K562 (cell line): ENCODE measurements around the gene DENND1A. TPM values are rescaled to one million over a fixed set of nuclear protein-coding genes. Genes with fewer than 3 reads are reported as not detected.

Experiments used
- CTBP1 ChIP-seq: fragments of 450-650 bp; IDR thresholded peaks from 2 replicates; pipeline ENCODE4 v1.6.1; 2016; ENCODE audit warnings: borderline replicate concordance
- EWSR1 ChIP-seq: fragments of 450-650 bp; IDR thresholded peaks from 2 replicates; pipeline ENCODE4 v1.6.1; 2018; ENCODE audit warnings: borderline replicate concordance, mild to moderate bottlenecking, low read depth, moderate library complexity; ENCODE audit not compliant: partially characterized antibody
- FOXK2 ChIP-seq, 2 experiments: fragments of 450-650 bp; IDR thresholded peaks in 1 of 2; conservative IDR thresholded peaks in 1 of 2; 2 replicates each; pipeline ENCODE4 v1.6.1; 2016; ENCODE audit warnings: low read depth in 2 of 2, mild to moderate bottlenecking in 1 of 2
- FOXM1 ChIP-seq, 2 experiments: fragments of 450-650 bp in 1 of 2; sonication (generic) in 1 of 2; formaldehyde crosslinking in 1 of 2; IDR thresholded peaks; 2 replicates each; pipeline versions ENCODE4 v1.6.1 to v1.9.0; 2017 to 2022; ENCODE audit warnings: low read depth in 2 of 2, mild to moderate bottlenecking in 2 of 2, missing genetic modification reagents in 1 of 2, moderate library complexity in 1 of 2
- HOXB6 ChIP-seq: fragments of 250-450 bp; sonication (Bioruptor Pico); IDR thresholded peaks from 2 replicates; pipeline ENCODE4 v1.5.1; 2022; ENCODE audit warnings: mild to moderate bottlenecking, borderline replicate concordance
- PYGO2 ChIP-seq: fragments of 450-650 bp; IDR thresholded peaks from 2 replicates; pipeline ENCODE4 v1.6.1; 2016; ENCODE audit warnings: mild to moderate bottlenecking, missing genetic modification characterization, moderate library complexity, missing compliant biosample characterization
- RFX1 ChIP-seq: fragments of 450-650 bp; IDR thresholded peaks from 2 replicates; pipeline ENCODE4 v1.6.1; 2016; ENCODE audit warnings: mild to moderate bottlenecking, moderate library complexity
- TEAD4 ChIP-seq, 2 experiments: sonication (generic) in 1 of 2; formaldehyde crosslinking in 1 of 2; IDR thresholded peaks; 2 replicates each; pipeline versions ENCODE4 v1.6.1 to v1.8.0; 2012 to 2022; ENCODE audit warnings: borderline replicate concordance in 1 of 2, inconsistent platforms in 1 of 2, low read length in 1 of 2, mild to moderate bottlenecking in 1 of 2, missing genetic modification reagents in 1 of 2
- TRIM28 ChIP-seq: fragments of 450-650 bp; IDR thresholded peaks from 2 replicates; pipeline ENCODE4 v1.6.1; 2017
- ZBTB7A ChIP-seq: IDR thresholded peaks from 2 replicates; pipeline ENCODE4 v1.6.1; 2011; ENCODE audit warnings: low read depth, mild to moderate bottlenecking, low read length, moderate library complexity, borderline replicate concordance; ENCODE audit not compliant: control insufficient read depth
- ZEB2 ChIP-seq: fragments of 450-650 bp; IDR thresholded peaks from 2 replicates; pipeline ENCODE4 v1.6.1; 2016
- ZNF146 ChIP-seq: IDR thresholded peaks from one replicate; pipeline ENCODE4 v1.6.1; 2018; ENCODE audit warnings: missing compliant biosample characterization; ENCODE audit not compliant: unreplicated experiment
- ZNF224 ChIP-seq: sonication (generic); formaldehyde crosslinking; IDR thresholded peaks from 2 replicates; pipeline ENCODE4 v1.8.0; 2022; ENCODE audit warnings: mild to moderate bottlenecking, missing genetic modification reagents
- ZNF436 ChIP-seq: fragments of 250-450, 450-650 bp; sonication (Bioruptor Pico); formaldehyde crosslinking; IDR thresholded peaks from 2 replicates; pipeline ENCODE4 v1.7.0; 2020; ENCODE audit warnings: mild to moderate bottlenecking
- polyA plus RNA-seq, 8 experiments: library from polyadenylated mRNA; depleted of rRNA in 4 of 8; stranded (reverse) in 5 of 8; unstranded in 3 of 8; fragments of >200 nt; fragmentation: Nextera tagmentation in 2 of 8; fragmentation: Illumina TruSeq in 1 of 8; extraction: Ambion mirVana in 2 of 8; extraction: Trizol in 1 of 8; gene quantifications; 2 replicates each; pipeline versions ENCODE4 v1.2.1 to v1.2.3, GENCODE V29; 2011 to 2014; ENCODE audit warnings: inconsistent platforms in 1 of 8, missing spikeins in 1 of 8
- total RNA-seq, 7 experiments: library from RNA; depleted of rRNA in 6 of 7; stranded (reverse); fragments of >200 nt in 6 of 7; fragmentation: Illumina TruSeq in 2 of 7; extraction: Trizol in 2 of 7; gene quantifications; 2 replicates each; pipeline versions ENCODE4 v1.2.1 to v1.2.3, GENCODE V29; 2011 to 2021; ENCODE audit warnings: low replicate concordance in 1 of 7
- TF ChIP-seq, protein P1 (sequence below): IDR thresholded peaks from 3 replicates; pipeline ENCODE4 v1.6.1; 2011; ENCODE audit warnings: borderline replicate concordance, mild to moderate bottlenecking; ENCODE audit not compliant: insufficient read length, insufficient read depth
- TF ChIP-seq, protein P2 (sequence below), 2 experiments: IDR thresholded peaks in 1 of 2; conservative IDR thresholded peaks in 1 of 2; 2 replicates each; pipeline ENCODE4 v1.6.1; 2016; ENCODE audit warnings: low read depth in 2 of 2, mild to moderate bottlenecking in 1 of 2, missing compliant biosample characterization in 1 of 2, missing genetic modification characterization in 1 of 2, moderate library complexity in 1 of 2
- TF ChIP-seq, protein P3 (sequence below): sonication (generic); formaldehyde crosslinking; IDR thresholded peaks from 2 replicates; pipeline ENCODE4 v1.8.0; 2022; ENCODE audit warnings: missing genetic modification reagents, mild to moderate bottlenecking, moderate library complexity, borderline replicate concordance

DENND1A gene
- total and polyA plus RNA-seq, 9 of the 15 experiments (the other 6 are each of a cell fraction or from before 2014, with no cell fraction given) = 7.6 to 29.5 (median 15.7) TPM

DNA sequence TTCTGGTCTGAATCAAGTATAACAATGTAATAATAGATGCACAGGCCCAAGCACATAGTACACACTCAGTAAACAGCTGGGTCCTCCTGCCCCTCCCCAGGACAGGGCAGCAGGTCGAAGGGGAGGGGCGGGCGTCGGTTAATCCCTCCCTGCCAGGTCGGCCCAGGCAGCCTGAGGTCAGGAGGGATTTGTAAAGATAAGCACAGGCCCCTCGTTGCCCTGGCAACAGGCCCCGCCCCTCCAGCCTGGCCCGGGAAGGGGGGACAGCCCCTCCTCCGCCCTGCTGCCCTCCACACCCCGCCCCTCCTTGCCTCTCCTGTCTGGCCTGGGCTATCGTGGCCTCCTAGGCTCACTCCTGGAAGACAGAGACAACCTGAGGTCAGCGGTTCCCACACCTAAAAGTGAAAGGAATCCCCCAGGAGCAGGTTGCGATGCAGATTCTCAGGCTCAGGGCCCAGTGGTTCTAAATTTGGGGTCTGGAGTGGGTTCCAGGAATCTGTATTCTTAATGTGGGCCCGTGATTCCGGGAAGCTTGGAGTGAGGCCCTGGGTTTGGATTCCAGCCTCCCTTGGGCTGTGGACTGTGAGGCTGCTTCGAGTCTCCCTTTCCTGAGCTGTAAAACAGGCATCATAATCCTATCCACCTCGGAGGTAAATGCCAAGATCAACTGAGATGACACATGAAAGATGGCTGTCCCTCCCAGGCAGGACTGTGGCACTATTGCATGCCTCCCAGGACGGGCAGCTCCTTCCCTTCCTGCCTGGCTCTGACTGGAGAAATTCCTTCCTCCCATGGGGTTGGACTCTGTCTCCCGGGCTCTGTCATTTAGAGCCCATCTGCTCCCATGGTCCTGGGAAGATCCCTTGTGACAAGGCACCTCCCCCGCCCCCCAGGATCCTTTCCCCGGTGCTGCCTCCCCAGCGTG, 569.5 kb downstream of the DENND1A start (continued):
- TF ChIP-seq TEAD4 (IDR thresholded peaks at IDR 0.05; ENCODE audit: low read length) (peak; percentile 41; the same call in 1 of the 2 replicates), TEAD4 (CRISPR knock-in tag; IDR thresholded peaks at IDR 0.05; ENCODE audit: borderline replicate concordance) (no peak), EWSR1 (no peak), CTBP1 (peak; percentile 59; the same call in 1 of the 2 replicates), TRIM28 (no peak), ZEB2 (no peak; the same call in 1 of the 2 replicates), ZBTB7A (peak; percentile 83; the same call in 1 of the 2 replicates), RFX1 (peak; percentile 98), PYGO2 (tag) (no peak), FOXK2 (conservative IDR thresholded peaks at IDR 0.05 in 1 of 2, IDR thresholded peaks at IDR 0.05 in 1 of 2; ENCODE audit: low read depth in 2 of 2) (peak in 1 of 2 experiments; percentile 14; a peak in 1 of 4 replicates), FOXM1 (IDR thresholded peaks at IDR 0.05; ENCODE audit: low read depth) (no peak), FOXM1 (CRISPR knock-in tag; IDR thresholded peaks at IDR 0.05; ENCODE audit: low read depth) (no peak), ZNF224 (CRISPR knock-in tag) (no peak), ZNF436 (no peak), HOXB6 (no peak), ZNF146 (no peak)
- TF ChIP-seq, protein P1, sequence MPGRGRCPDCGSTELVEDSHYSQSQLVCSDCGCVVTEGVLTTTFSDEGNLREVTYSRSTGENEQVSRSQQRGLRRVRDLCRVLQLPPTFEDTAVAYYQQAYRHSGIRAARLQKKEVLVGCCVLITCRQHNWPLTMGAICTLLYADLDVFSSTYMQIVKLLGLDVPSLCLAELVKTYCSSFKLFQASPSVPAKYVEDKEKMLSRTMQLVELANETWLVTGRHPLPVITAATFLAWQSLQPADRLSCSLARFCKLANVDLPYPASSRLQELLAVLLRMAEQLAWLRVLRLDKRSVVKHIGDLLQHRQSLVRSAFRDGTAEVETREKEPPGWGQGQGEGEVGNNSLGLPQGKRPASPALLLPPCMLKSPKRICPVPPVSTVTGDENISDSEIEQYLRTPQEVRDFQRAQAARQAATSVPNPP = no peak
- TF ChIP-seq, protein P2, sequence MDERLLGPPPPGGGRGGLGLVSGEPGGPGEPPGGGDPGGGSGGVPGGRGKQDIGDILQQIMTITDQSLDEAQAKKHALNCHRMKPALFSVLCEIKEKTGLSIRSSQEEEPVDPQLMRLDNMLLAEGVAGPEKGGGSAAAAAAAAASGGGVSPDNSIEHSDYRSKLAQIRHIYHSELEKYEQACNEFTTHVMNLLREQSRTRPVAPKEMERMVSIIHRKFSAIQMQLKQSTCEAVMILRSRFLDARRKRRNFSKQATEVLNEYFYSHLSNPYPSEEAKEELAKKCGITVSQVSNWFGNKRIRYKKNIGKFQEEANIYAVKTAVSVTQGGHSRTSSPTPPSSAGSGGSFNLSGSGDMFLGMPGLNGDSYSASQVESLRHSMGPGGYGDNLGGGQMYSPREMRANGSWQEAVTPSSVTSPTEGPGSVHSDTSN (CRISPR knock-in tag; IDR thresholded peaks at IDR 0.05; ENCODE audit: low read depth) = no peak
- TF ChIP-seq, protein P2 (tag; conservative IDR thresholded peaks at IDR 0.05; ENCODE audit: low read depth) = no peak
- TF ChIP-seq, protein P3, sequence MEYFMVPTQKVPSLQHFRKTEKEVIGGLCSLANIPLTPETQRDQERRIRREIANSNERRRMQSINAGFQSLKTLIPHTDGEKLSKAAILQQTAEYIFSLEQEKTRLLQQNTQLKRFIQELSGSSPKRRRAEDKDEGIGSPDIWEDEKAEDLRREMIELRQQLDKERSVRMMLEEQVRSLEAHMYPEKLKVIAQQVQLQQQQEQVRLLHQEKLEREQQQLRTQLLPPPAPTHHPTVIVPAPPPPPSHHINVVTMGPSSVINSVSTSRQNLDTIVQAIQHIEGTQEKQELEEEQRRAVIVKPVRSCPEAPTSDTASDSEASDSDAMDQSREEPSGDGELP = peak; percentile 88
